GM12872 (cell line): Measurements from ENCODE around the gene SLC22A9.

ENCODE experiments used
- CTCF ChIP-seq: IDR thresholded peaks from 3 replicates; pipeline ENCODE4 v1.5.1; 2011; ENCODE audit warnings: low read depth, mild to moderate bottlenecking, low read length, moderate library complexity; ENCODE audit not compliant: insufficient read depth

The SLC22A9 gene

GRCh38 chr11:63417174-63417852, 47.7 kb downstream of the SLC22A9 start:
- TF ChIP-seq CTCF, result no peak

GRCh38 chr11:63427971-63428508, 58.5 kb downstream of the SLC22A9 start:
- TF ChIP-seq CTCF, result peak; percentile 13; the same call in 1 of the 3 replicates

- no peak for TF ChIP-seq CTCF
Measured at GRCh38 chr11:63443714-63444113, 74.1 kb downstream of the SLC22A9 start.

- no peak for TF ChIP-seq CTCF
Measured at GRCh38 chr11:63444160-63444559, 74.6 kb downstream of the SLC22A9 start.

GRCh38 chr11:63445118-63445517, 75.5 kb downstream of the SLC22A9 start:
- TF ChIP-seq CTCF, result no peak

- no peak for TF ChIP-seq CTCF
Measured at GRCh38 chr11:63445720-63446119, 76.1 kb downstream of the SLC22A9 start.

GRCh38 chr11:63448646-63449045, 79.1 kb downstream of the SLC22A9 start:
- TF ChIP-seq CTCF, result no peak
